OCI-LY3 (cell line): Measurements from ENCODE around the gene ZCCHC14.

Experiments used
- CTCF ChIP-seq: fragments of 200-600, 300-600 bp; sonication (generic); IDR thresholded peaks from 2 replicates; pipeline ENCODE4 v1.5.1; 2014; ENCODE audit warnings: antibody characterized with exemption, low read length, low read depth
- EZH2phosphoT487 ChIP-seq: fragments of 200-600 bp; shearing (Covaris generic); IDR thresholded peaks from 2 replicates; pipeline ENCODE4 v1.6.1; 2018; ENCODE audit warnings: antibody characterized with exemption, mixed run types, low read depth

GRCh38 chr16:87483481-87483880 lies 9.3 kb downstream of the ZCCHC14 start:
- no peak for TF ChIP-seq CTCF
- no peak for TF ChIP-seq EZH2phosphoT487
